Endodermal cell (in vitro differentiated cells): ENCODE results near the gene TBC1D8. TPM values are rescaled to one million over a fixed set of nuclear protein-coding genes. Genes with fewer than 3 reads are reported as not detected.

Experiments used
- DNase-seq: peaks from one replicate; pipeline ENCODE4 v3.0.0-alpha.2; 2017
- H3K27ac ChIP-seq: 2 replicates; pipeline ENCODE4 v1.5.1; 2013; ENCODE audit warnings: mild to moderate bottlenecking, low read depth, low read length, moderate library complexity
- H3K27me3 ChIP-seq: 2 replicates; pipeline ENCODE4 v1.6.1; 2013; ENCODE audit warnings: mild to moderate bottlenecking, low read length, moderate library complexity; ENCODE audit not compliant: insufficient read depth, control insufficient read depth, poor library complexity, severe bottlenecking
- H3K36me3 ChIP-seq: 2 replicates; pipeline ENCODE4 v1.7.0; 2013; ENCODE audit warnings: mild to moderate bottlenecking, low read length, moderate library complexity; ENCODE audit not compliant: control insufficient read depth, insufficient read depth
- H3K4me1 ChIP-seq: one replicate; pipeline ENCODE4 v1.7.0; 2013; ENCODE audit warnings: low read length; ENCODE audit not compliant: control insufficient read depth, insufficient read depth
- H3K4me3 ChIP-seq: 2 replicates; pipeline ENCODE4 v1.5.1; 2013; ENCODE audit warnings: mild to moderate bottlenecking, low read length, moderate library complexity
- H3K9ac ChIP-seq: 2 replicates; pipeline ENCODE4 v1.6.1; 2013; ENCODE audit warnings: mild to moderate bottlenecking, low read length, moderate library complexity; ENCODE audit not compliant: poor library complexity, severe bottlenecking; ENCODE audit errors: extremely low read depth
- H3K9me3 ChIP-seq: 2 replicates; pipeline ENCODE4 v1.6.1; 2013; ENCODE audit warnings: mild to moderate bottlenecking, low read length, moderate library complexity; ENCODE audit not compliant: control insufficient read depth
- H3K27ac Mint-ChIP-seq: 2 replicates; pipeline ENCODE4 v1.8.0; 2020; ENCODE audit warnings: mixed read lengths
- H3K27me3 Mint-ChIP-seq: 2 replicates; pipeline ENCODE4 v1.8.0; 2021; ENCODE audit warnings: mild to moderate bottlenecking, mixed read lengths; ENCODE audit not compliant: insufficient read depth
- H3K36me3 Mint-ChIP-seq: 2 replicates; pipeline ENCODE4 v1.8.0; 2020; ENCODE audit warnings: low read depth, mixed read lengths
- H3K4me1 Mint-ChIP-seq: 2 replicates; pipeline ENCODE4 v1.8.0; 2020; ENCODE audit warnings: mixed read lengths
- H3K4me3 Mint-ChIP-seq: 2 replicates; pipeline ENCODE4 v1.8.0; 2020; ENCODE audit warnings: mild to moderate bottlenecking, moderate library complexity, mixed read lengths
- H3K9me3 Mint-ChIP-seq: 2 replicates; pipeline ENCODE4 v1.8.0; 2020; ENCODE audit warnings: mild to moderate bottlenecking, mixed read lengths
- CTCF ChIP-seq: fragments of 200-600 bp; sonication (generic); conservative IDR thresholded peaks from 2 replicates; pipeline ENCODE4 v1.5.0; 2021; ENCODE audit warnings: antibody characterized with exemption, mild to moderate bottlenecking
- WGBS, 2 experiments: methylation state at CpG; one replicate each; pipeline versions ENCODE4 v1.1.5 to v1.1.7; 2013; ENCODE audit warnings: missing lambda C conversion rate in 2 of 2, mixed read lengths in 1 of 2; ENCODE audit not compliant: insufficient coverage in 1 of 2, insufficient read length in 1 of 2; 5-methylcytosine and 5-hydroxymethylcytosine counted together
- total RNA-seq, 2 donors: library from RNA; stranded (reverse); fragmentation: NEBNext Ultra II Directional in 1 of 2; extraction: Animal tissue kit (Norgen Biotek cat#: 25700) in 1 of 2; gene quantifications; 2 replicates in 1 of 2; 3 replicates in 1 of 2; pipeline ENCODE4 v1.2.1, GENCODE V29; 2021

The TBC1D8 gene
- total RNA-seq, 2 donors from 2014 or later, result 14.4 to 14.5 TPM

GRCh38 chr2:101164021-101164420 lies 12.8 kb upstream of the TBC1D8 start:
- no peaks in the 10 kb centered on the region for H3K36me3 ChIP-seq
- WGBS, 2 experiments, result 93 to 94% methylated on average over 2 of the region's 2 CpGs
- H3K4me3 ChIP-seq, result no peak overlapping the region
- Mint-ChIP-seq H3K9me3 (peaks cover 37% of the 10 kb centered on the region), H3K4me1 (no peaks in the 10 kb centered on the region), H3K36me3 (no peaks in the 10 kb centered on the region), H3K27ac (no peak overlapping the region), H3K4me3 (no peak overlapping the region), H3K27me3 (no peaks in the 10 kb centered on the region)
- H3K9ac ChIP-seq, result no peak overlapping the region
- DNase-seq, result no peak
- no peaks in the 10 kb centered on the region for H3K27me3 ChIP-seq
- no peak overlapping the region for H3K27ac ChIP-seq
- H3K4me1 ChIP-seq, result no peaks in the 10 kb centered on the region
- H3K9me3 ChIP-seq, result no peaks in the 10 kb centered on the region
- TF ChIP-seq CTCF, result no peak

- WGBS, 2 experiments, result 87 to 97% methylated on average over 4 to 7 of the region's 9 CpGs
- no peaks in the 10 kb centered on the region for H3K9me3 ChIP-seq
- H3K27ac ChIP-seq, result no peak overlapping the region
- no peak overlapping the region for H3K4me3 Mint-ChIP-seq
- no peaks in the 10 kb centered on the region for H3K4me1 Mint-ChIP-seq
- no peaks in the 10 kb centered on the region for H3K4me1 ChIP-seq
- H3K9ac ChIP-seq, result no peak overlapping the region
- H3K27ac Mint-ChIP-seq, result no peak overlapping the region
- no peaks in the 10 kb centered on the region for H3K36me3 Mint-ChIP-seq
- no peak for TF ChIP-seq CTCF
- peak; percentile 62 for DNase-seq
- no peaks in the 10 kb centered on the region for H3K27me3 ChIP-seq
- H3K27me3 Mint-ChIP-seq, result no peaks in the 10 kb centered on the region
- H3K36me3 ChIP-seq, result no peaks in the 10 kb centered on the region
- peaks cover 26% of the 10 kb centered on the region for H3K9me3 Mint-ChIP-seq
- H3K4me3 ChIP-seq, result no peak overlapping the region
Observed at GRCh38 chr2:101162561-101163330, 11.6 kb upstream of the TBC1D8 start.

GRCh38 chr2:101161658-101162057 lies 10.5 kb upstream of the TBC1D8 start:
- no peaks in the 10 kb centered on the region for H3K36me3 Mint-ChIP-seq
- no peaks in the 10 kb centered on the region for H3K4me1 Mint-ChIP-seq
- H3K27me3 Mint-ChIP-seq, result no peaks in the 10 kb centered on the region
- WGBS, 2 experiments, result 96 to 100% methylated on average over 1 to 3 of the region's 3 CpGs
- H3K27ac ChIP-seq, result no peak overlapping the region
- no peak for TF ChIP-seq CTCF
- no peaks in the 10 kb centered on the region for H3K4me1 ChIP-seq
- H3K9ac ChIP-seq, result no peak overlapping the region
- H3K27ac Mint-ChIP-seq, result no peak overlapping the region
- no peaks in the 10 kb centered on the region for H3K36me3 ChIP-seq
- DNase-seq, result no peak
- H3K9me3 ChIP-seq, result no peaks in the 10 kb centered on the region
- no peak overlapping the region for H3K4me3 ChIP-seq
- H3K4me3 Mint-ChIP-seq, result no peak overlapping the region
- peaks cover 15% of the 10 kb centered on the region for H3K9me3 Mint-ChIP-seq
- H3K27me3 ChIP-seq, result no peaks in the 10 kb centered on the region
